Activated CD4-positive, CD25-positive, alpha-beta regulatory T cell treated with anti-CD3 and anti-CD28 coated beads, Interleukin-2, amount 50 U/mL, for 72 hours (primary cell): Measurements from ENCODE around the gene NME7.
"Not testable (repeated sequence)": the region's sequence is repeated elsewhere in the genome, so short reads cannot be mapped to it uniquely, and the experiment has no call there.

Experiments
- DNase-seq: peaks from one replicate; pipeline ENCODE4 v3.0.0; 2021

Gene NME7

GRCh38 chr1:169367686-169368405 lies at the start of gene NME7, which contains the start of gene BLZF1:
Gene NME7, minus strand, starts transcription at chr1:169367797. Its CDS starts 87 bp downstream, at chr1:169367710.
Gene BLZF1, plus strand, starts transcription at chr1:169368195. Its CDS starts 1,328 bp downstream, at chr1:169369523.
- peak; percentile 97 for DNase-seq

GRCh38 chr1:169414952-169415351 lies 47.4 kb upstream of the NME7 start:
- DNase-seq: no peak

GRCh38 chr1:169408340-169408739 lies 40.7 kb upstream of the NME7 start:
- DNase-seq: not testable (repeated sequence)

- DNase-seq: not testable (repeated sequence)
These were observed 35.0 kb upstream of the NME7 start for GRCh38 chr1:169402578-169402977.

- no peak for DNase-seq
These were observed 28.4 kb upstream of the NME7 start for GRCh38 chr1:169395955-169396354.

- no peak for DNase-seq
These were observed 24.8 kb upstream of the NME7 start for GRCh38 chr1:169392406-169392805.

- DNase-seq: no peak
These were observed 22.7 kb upstream of the NME7 start for GRCh38 chr1:169390303-169390702.

- no peak for DNase-seq
These were observed 19.8 kb upstream of the NME7 start for GRCh38 chr1:169387399-169387798.

GRCh38 chr1:169383449-169383848 lies 15.9 kb upstream of the NME7 start:
- DNase-seq: no peak

- no peak for DNase-seq
These were observed 13.6 kb upstream of the NME7 start for GRCh38 chr1:169381162-169381561.

- DNase-seq: no peak
These were observed 3.8 kb upstream of the NME7 start for GRCh38 chr1:169371404-169371803.

- DNase-seq: peak; percentile 39
These were observed 791 bp upstream of the NME7 start for GRCh38 chr1:169368406-169368769.

GRCh38 chr1:169367096-169367685 lies 406 bp downstream of the NME7 start:
- no peak for DNase-seq

- no peak for DNase-seq
These were observed 2.6 kb downstream of the NME7 start for GRCh38 chr1:169364948-169365347.

GRCh38 chr1:169363046-169363730 lies 4.4 kb downstream of the NME7 start:
- no peak for DNase-seq

GRCh38 chr1:169361281-169361680 lies 6.3 kb downstream of the NME7 start:
- no peak for DNase-seq

- DNase-seq: no peak
These were observed 7.2 kb downstream of the NME7 start for GRCh38 chr1:169360415-169360814.

- no peak for DNase-seq
These were observed 19.1 kb downstream of the NME7 start for GRCh38 chr1:169348383-169349036.

GRCh38 chr1:169347688-169348382 lies 19.8 kb downstream of the NME7 start:
- no peak for DNase-seq

GRCh38 chr1:169346036-169346589 lies 21.5 kb downstream of the NME7 start:
- DNase-seq: no peak

GRCh38 chr1:169345511-169345910 lies 22.1 kb downstream of the NME7 start:
- no peak for DNase-seq

GRCh38 chr1:169342096-169342495 lies 25.5 kb downstream of the NME7 start:
- not testable (repeated sequence) for DNase-seq

GRCh38 chr1:169340882-169341281 lies 26.7 kb downstream of the NME7 start:
- DNase-seq: no peak
